WTC11 (cell line): ENCODE results near the gene PET100. TPM values are rescaled to one million over a fixed set of nuclear protein-coding genes. Genes with fewer than 3 reads are reported as not detected.

ENCODE experiments used
- ATAC-seq: fragments of 200-7000 bp; cut with Tn5 transposase; 2 replicates; pipeline ENCODE4 v1.10.0; 2021; ENCODE audit warnings: mild to moderate bottlenecking, moderate library complexity
- CTCF ChIA-PET: fragments of 300-600 bp; sonication (Branson Sonifier 250); formaldehyde crosslinking; loops from one replicate; lab custom pipeline; 2021; ENCODE audit warnings: antibody characterized with exemption; lab: Charles Lee
- POLR2A ChIA-PET: fragments of 350-600 bp; sonication (Branson Sonifier 250); formaldehyde crosslinking; loops from one replicate; lab custom pipeline; 2021; ENCODE audit warnings: antibody characterized with exemption; lab: Charles Lee
- DNase-seq: peaks from one replicate; pipeline ENCODE4 v3.0.0; 2021; ENCODE audit warnings: low spot score
- H3K27ac Mint-ChIP-seq: 2 replicates; pipeline ENCODE4 v1.8.0; 2021; ENCODE audit warnings: mixed read lengths
- H3K27me3 Mint-ChIP-seq: 2 replicates; pipeline ENCODE4 v1.8.0; 2021; ENCODE audit warnings: low read depth, mild to moderate bottlenecking, moderate library complexity, mixed read lengths
- H3K36me3 Mint-ChIP-seq: 2 replicates; pipeline ENCODE4 v1.8.0; 2021; ENCODE audit warnings: mixed read lengths
- H3K4me1 Mint-ChIP-seq: 2 replicates; pipeline ENCODE4 v1.8.0; 2022; ENCODE audit warnings: mixed read lengths
- H3K4me3 Mint-ChIP-seq: 2 replicates; pipeline ENCODE4 v1.8.0; 2021; ENCODE audit warnings: mild to moderate bottlenecking, moderate library complexity, mixed read lengths
- H3K9me3 Mint-ChIP-seq: 2 replicates; pipeline ENCODE4 v1.8.0; 2021; ENCODE audit warnings: mixed read lengths
- ATF2 ChIP-seq: sonication (generic); formaldehyde crosslinking; IDR thresholded peaks from 2 replicates; pipeline ENCODE4 v1.8.1; 2022; ENCODE audit warnings: low read depth, missing genetic modification reagents, borderline replicate concordance
- ATF3 ChIP-seq: sonication (generic); formaldehyde crosslinking; conservative IDR thresholded peaks from 2 replicates; pipeline ENCODE4 v1.8.1; 2022; ENCODE audit warnings: mild to moderate bottlenecking, missing genetic modification reagents
- CREB1 ChIP-seq: sonication (generic); formaldehyde crosslinking; IDR thresholded peaks from 2 replicates; pipeline ENCODE4 v1.8.0; 2023; ENCODE audit warnings: mild to moderate bottlenecking, missing genetic modification reagents
- E2F1 ChIP-seq: sonication (generic); formaldehyde crosslinking; IDR thresholded peaks from 2 replicates; pipeline ENCODE4 v1.8.0; 2022; ENCODE audit warnings: mild to moderate bottlenecking, missing genetic modification reagents
- E2F5 ChIP-seq: sonication (generic); formaldehyde crosslinking; IDR thresholded peaks from 2 replicates; pipeline ENCODE4 v1.8.1; 2022; ENCODE audit warnings: mild to moderate bottlenecking, moderate library complexity, missing genetic modification reagents
- ESRRA ChIP-seq: sonication (generic); formaldehyde crosslinking; IDR thresholded peaks from 2 replicates; pipeline ENCODE4 v1.8.1; 2022; ENCODE audit warnings: mild to moderate bottlenecking, missing genetic modification reagents, borderline replicate concordance
- GABPB1 ChIP-seq: sonication (generic); formaldehyde crosslinking; IDR thresholded peaks from 2 replicates; pipeline ENCODE4 v1.8.1; 2023; ENCODE audit warnings: mild to moderate bottlenecking, missing genetic modification reagents
- GTF2I ChIP-seq: fragments of 250-450 bp; sonication (Bioruptor Pico); conservative IDR thresholded peaks from 2 replicates; pipeline ENCODE4 v1.4.0; 2021; ENCODE audit warnings: mild to moderate bottlenecking
- IRF2 ChIP-seq: sonication (generic); formaldehyde crosslinking; IDR thresholded peaks from 2 replicates; pipeline ENCODE4 v1.8.0; 2022; ENCODE audit warnings: low read depth, missing genetic modification reagents, borderline replicate concordance
- JAZF1 ChIP-seq: fragments of 250-450 bp; sonication (Bioruptor Pico); IDR thresholded peaks from 2 replicates; pipeline ENCODE4 v1.9.0; 2021; ENCODE audit warnings: moderate library complexity, mild to moderate bottlenecking, inconsistent platforms
- MAX ChIP-seq: sonication (generic); formaldehyde crosslinking; IDR thresholded peaks from 2 replicates; pipeline ENCODE4 v1.8.0; 2022; ENCODE audit warnings: mild to moderate bottlenecking, missing genetic modification reagents
- NFE2L1 ChIP-seq: sonication (generic); formaldehyde crosslinking; IDR thresholded peaks from 2 replicates; pipeline ENCODE4 v1.8.1; 2023; ENCODE audit warnings: missing genetic modification reagents
- NFYB ChIP-seq: sonication (generic); formaldehyde crosslinking; conservative IDR thresholded peaks from 2 replicates; pipeline ENCODE4 v1.8.0; 2022; ENCODE audit warnings: low read depth, missing genetic modification reagents
- NR1H2 ChIP-seq: sonication (generic); formaldehyde crosslinking; IDR thresholded peaks from 2 replicates; pipeline ENCODE4 v1.9.0; 2021; ENCODE audit warnings: mild to moderate bottlenecking, moderate library complexity, missing genetic modification reagents
- OVOL2 ChIP-seq: fragments of 250-450 bp; sonication (Bioruptor Pico); IDR thresholded peaks from 2 replicates; pipeline ENCODE4 v1.9.0; 2021; ENCODE audit warnings: mild to moderate bottlenecking, borderline replicate concordance
- SOX15 ChIP-seq: fragments of 250-450 bp; sonication (Bioruptor Pico); IDR thresholded peaks from 2 replicates; pipeline ENCODE4 v1.9.0; 2021; ENCODE audit warnings: mild to moderate bottlenecking
- STAT6 ChIP-seq: sonication (generic); formaldehyde crosslinking; conservative IDR thresholded peaks from 2 replicates; pipeline ENCODE4 v1.8.1; 2023; ENCODE audit warnings: mild to moderate bottlenecking, low read depth, missing genetic modification reagents, moderate library complexity
- TP53 ChIP-seq: sonication (generic); formaldehyde crosslinking; IDR thresholded peaks from 2 replicates; pipeline ENCODE4 v1.8.1; 2023; ENCODE audit warnings: mild to moderate bottlenecking, missing genetic modification reagents
- ZBTB21 ChIP-seq: sonication (generic); formaldehyde crosslinking; IDR thresholded peaks from 2 replicates; pipeline ENCODE4 v1.8.1; 2023; ENCODE audit warnings: mild to moderate bottlenecking, missing genetic modification reagents, borderline replicate concordance
- ZMAT4 ChIP-seq: fragments of 250-450 bp; sonication (Bioruptor Pico); IDR thresholded peaks from 2 replicates; pipeline ENCODE4 v1.9.0; 2021; ENCODE audit warnings: mild to moderate bottlenecking
- ZNF512 ChIP-seq: sonication (generic); formaldehyde crosslinking; IDR thresholded peaks from 2 replicates; pipeline ENCODE4 v1.8.1; 2022; ENCODE audit warnings: missing genetic modification reagents, borderline replicate concordance
- ZNF532 ChIP-seq: fragments of 250-450 bp; sonication (Bioruptor Pico); IDR thresholded peaks from 2 replicates; pipeline ENCODE4 v1.9.0; 2021; ENCODE audit warnings: mild to moderate bottlenecking, borderline replicate concordance
- ZNF671 ChIP-seq: fragments of 250-450 bp; sonication (Bioruptor Pico); IDR thresholded peaks from 2 replicates; pipeline ENCODE4 v1.8.0; 2021; ENCODE audit warnings: mild to moderate bottlenecking
- total RNA-seq: library from RNA; stranded (reverse); gene quantifications from 3 replicates; pipeline ENCODE4 v1.2.3, GENCODE V29; 2021

The PET100 gene
- total RNA-seq, 1 experiment from 2014 or later = 111 TPM

- Mint-ChIP-seq H3K36me3 (no peaks in the 10 kb centered on the region), H3K27ac (no peak overlapping the region), H3K4me3 (no peak overlapping the region), H3K27me3 (peaks cover 67% of the 10 kb centered on the region), H3K4me1 (peaks cover 7% of the 10 kb centered on the region), H3K9me3 (no peaks in the 10 kb centered on the region)
- ChIA-PET CTCF (interaction anchor here (1.9 to 2.7 kb wide), 3 partner anchors 27 to 150 kb away, joined by 4 to 12 read pairs (median 11); partner anchors contain the start of gene TRAPPC5), POLR2A (no interaction called here)
- DNase-seq (no peak), ATAC-seq (no peak)
- no peak for TF ChIP-seq ZNF671 (CRISPR knock-in tag)
- TF ChIP-seq STAT6 (CRISPR knock-in tag) = no peak
- TF ChIP-seq JAZF1 (CRISPR knock-in tag) = no peak
- no peak for TF ChIP-seq NR1H2
- TF ChIP-seq ZMAT4 (CRISPR knock-in tag) = no peak
- no peak for TF ChIP-seq ZNF512 (CRISPR knock-in tag)
- TF ChIP-seq ZBTB21 = no peak
- no peak for TF ChIP-seq ATF3
- TF ChIP-seq E2F1 (CRISPR knock-in tag) = no peak
- no peak for TF ChIP-seq OVOL2
- TF ChIP-seq GABPB1 = no peak
- TF ChIP-seq ESRRA = no peak
- TF ChIP-seq MAX = no peak
- TF ChIP-seq NFYB (CRISPR knock-in tag) = no peak
- no peak for TF ChIP-seq SOX15
- TF ChIP-seq GTF2I (CRISPR knock-in tag) = no peak
These were observed 24.8 kb downstream of the PET100 start for GRCh38 chr19:7654401-7654800.

- CTCF ChIA-PET = interaction anchor here (1.0 to 2.7 kb wide), 4 partner anchors 25 to 149 kb away, joined by 3 to 12 read pairs (median 8); partner anchors contain the start of gene TRAPPC5
- Mint-ChIP-seq H3K36me3 (no peaks in the 10 kb centered on the region), H3K9me3 (no peaks in the 10 kb centered on the region), H3K4me3 (no peak overlapping the region), H3K4me1 (peaks cover 7% of the 10 kb centered on the region), H3K27ac (no peak overlapping the region), H3K27me3 (peaks cover 69% of the 10 kb centered on the region)
- POLR2A ChIA-PET = no interaction called here
- no peak for DNase-seq
- no peak for ATAC-seq
- no peak for TF ChIP-seq GTF2I (CRISPR knock-in tag)
- TF ChIP-seq ZBTB21 = no peak
- no peak for TF ChIP-seq SOX15
- TF ChIP-seq IRF2 (CRISPR knock-in tag) = no peak
- TF ChIP-seq NFE2L1 = no peak
- TF ChIP-seq E2F5 (CRISPR knock-in tag) = no peak
- no peak for TF ChIP-seq ZNF532 (CRISPR knock-in tag)
- no peak for TF ChIP-seq TP53 (CRISPR knock-in tag)
- TF ChIP-seq CREB1 = no peak
- TF ChIP-seq ATF2 = no peak
These were observed 26.0 kb downstream of the PET100 start for GRCh38 chr19:7655581-7655980.
